NB4 (cell line): ENCODE data around the gene AKAP6.

Experiments used
- DNase-seq: peaks from one replicate; pipeline ENCODE4 v3.0.0; 2010; ENCODE audit warnings: low read depth
- H3K4me3 ChIP-seq: one replicate; pipeline ENCODE4 v1.5.1; 2011; ENCODE audit warnings: mild to moderate bottlenecking, low read depth, low read length, moderate library complexity
- CTCF ChIP-seq: IDR thresholded peaks from one replicate; pipeline ENCODE4 v1.5.1; 2012; ENCODE audit warnings: low read depth, low read length
- MAX ChIP-seq: IDR thresholded peaks from 2 replicates; pipeline ENCODE4 v1.6.1; 2011; ENCODE audit warnings: low read depth, low read length
- MYC ChIP-seq: IDR thresholded peaks from 2 replicates; pipeline ENCODE4 v1.6.1; 2011; ENCODE audit warnings: low read depth, low read length
- POLR2A ChIP-seq: IDR thresholded peaks from 2 replicates; pipeline ENCODE4 v1.6.1; 2011; ENCODE audit warnings: mild to moderate bottlenecking; ENCODE audit not compliant: insufficient read length; ENCODE audit errors: extremely low read depth

AKAP6 gene

GRCh38 chr14:32737621-32738020 lies 408.5 kb downstream of the AKAP6 start:
- no peak for DNase-seq
- H3K4me3 ChIP-seq: no peak overlapping the region
- TF ChIP-seq MAX (no peak), POLR2A (no peak)

GRCh38 chr14:32738206-32738871 lies 409.2 kb downstream of the AKAP6 start:
- no peak overlapping the region for H3K4me3 ChIP-seq
- no peak for DNase-seq
- TF ChIP-seq MAX: no peak

GRCh38 chr14:32744811-32745445 lies 415.8 kb downstream of the AKAP6 start:
- DNase-seq: no peak
- H3K4me3 ChIP-seq: no peak overlapping the region
- TF ChIP-seq MAX (no peak), MYC (no peak), CTCF (no peak), POLR2A (no peak)

GRCh38 chr14:32754209-32754608 lies 425.1 kb downstream of the AKAP6 start:
- no peak overlapping the region for H3K4me3 ChIP-seq
- DNase-seq: no peak
- TF ChIP-seq MAX (no peak), MYC (no peak), POLR2A (no peak), CTCF (no peak)

- H3K4me3 ChIP-seq: no peak overlapping the region
- DNase-seq: no peak
- TF ChIP-seq POLR2A: no peak
- TF ChIP-seq CTCF: no peak
- TF ChIP-seq MAX: no peak
- TF ChIP-seq MYC: no peak
These were observed 427.1 kb downstream of the AKAP6 start for GRCh38 chr14:32756173-32756572.

- H3K4me3 ChIP-seq: no peak overlapping the region
- TF ChIP-seq MAX: no peak
- TF ChIP-seq POLR2A: no peak
- TF ChIP-seq CTCF: no peak
- no peak for TF ChIP-seq MYC
- no peak for DNase-seq
These were observed 427.7 kb downstream of the AKAP6 start for GRCh38 chr14:32756775-32757174.

- no peak overlapping the region for H3K4me3 ChIP-seq
- no peak for DNase-seq
- TF ChIP-seq MAX: no peak
- no peak for TF ChIP-seq CTCF
- TF ChIP-seq POLR2A: no peak
- no peak for TF ChIP-seq MYC
These were observed 428.5 kb downstream of the AKAP6 start for GRCh38 chr14:32757568-32757967.
